GM12892 (cell line): ENCODE data around the gene PRSS48.

ENCODE experiments used
- POLR2A ChIP-seq: IDR thresholded peaks from 2 replicates; pipeline ENCODE4 v1.6.1; 2011; ENCODE audit warnings: low read depth, low read length, control low read depth
- POLR2AphosphoS5 ChIP-seq: IDR thresholded peaks from 2 replicates; pipeline ENCODE4 v1.6.1; 2011; ENCODE audit warnings: low read depth, low read length, control low read depth

GRCh38 chr4:151263455-151263854 is 13.5 kb upstream of the PRSS48 start:
- TF ChIP-seq POLR2AphosphoS5 (no peak), POLR2A (no peak)
